Endothelial cell (in vitro differentiated cells): ENCODE data around the gene CAV1. TPM values are rescaled to one million over a fixed set of nuclear protein-coding genes. Genes with fewer than 3 reads are reported as not detected.

Experiments used
- DNase-seq: peaks from one replicate; pipeline ENCODE4 v3.0.0; 2021; ENCODE audit warnings: low spot score
- H3K27ac Mint-ChIP-seq: one replicate; pipeline ENCODE4 v1.8.0; 2021; ENCODE audit warnings: mixed read lengths, inconsistent platforms; ENCODE audit not compliant: unreplicated experiment
- H3K27me3 Mint-ChIP-seq: one replicate; pipeline ENCODE4 v1.8.0; 2021; ENCODE audit warnings: mild to moderate bottlenecking, moderate library complexity, mixed read lengths, inconsistent platforms; ENCODE audit not compliant: unreplicated experiment
- H3K36me3 Mint-ChIP-seq: one replicate; pipeline ENCODE4 v1.8.0; 2021; ENCODE audit warnings: mild to moderate bottlenecking, low read depth, mixed read lengths, inconsistent platforms; ENCODE audit not compliant: unreplicated experiment
- H3K4me1 Mint-ChIP-seq: one replicate; pipeline ENCODE4 v1.8.0; 2021; ENCODE audit warnings: mild to moderate bottlenecking, mixed read lengths, inconsistent platforms; ENCODE audit not compliant: unreplicated experiment
- H3K4me3 Mint-ChIP-seq: one replicate; pipeline ENCODE4 v1.8.0; 2021; ENCODE audit warnings: mild to moderate bottlenecking, mixed read lengths, inconsistent platforms; ENCODE audit not compliant: unreplicated experiment
- H3K9me3 Mint-ChIP-seq: one replicate; pipeline ENCODE4 v1.8.0; 2021; ENCODE audit warnings: mixed read lengths, inconsistent platforms; ENCODE audit not compliant: unreplicated experiment
- CTCF ChIP-seq: fragments of 200-600 bp; sonication (generic); IDR thresholded peaks from one replicate; pipeline ENCODE4 v1.5.0; 2021; ENCODE audit warnings: antibody characterized with exemption; ENCODE audit not compliant: unreplicated experiment
- total RNA-seq: library from RNA; stranded (reverse); fragmentation: NEBNext Ultra II Directional; extraction: Animal tissue kit (Norgen Biotek cat#: 25700); gene quantifications from one replicate; pipeline ENCODE4 v1.2.1, GENCODE V29; 2021; ENCODE audit not compliant: unreplicated experiment

CAV1 gene
- total RNA-seq, 1 donor from 2014 or later, result 48.2 TPM

DNA sequence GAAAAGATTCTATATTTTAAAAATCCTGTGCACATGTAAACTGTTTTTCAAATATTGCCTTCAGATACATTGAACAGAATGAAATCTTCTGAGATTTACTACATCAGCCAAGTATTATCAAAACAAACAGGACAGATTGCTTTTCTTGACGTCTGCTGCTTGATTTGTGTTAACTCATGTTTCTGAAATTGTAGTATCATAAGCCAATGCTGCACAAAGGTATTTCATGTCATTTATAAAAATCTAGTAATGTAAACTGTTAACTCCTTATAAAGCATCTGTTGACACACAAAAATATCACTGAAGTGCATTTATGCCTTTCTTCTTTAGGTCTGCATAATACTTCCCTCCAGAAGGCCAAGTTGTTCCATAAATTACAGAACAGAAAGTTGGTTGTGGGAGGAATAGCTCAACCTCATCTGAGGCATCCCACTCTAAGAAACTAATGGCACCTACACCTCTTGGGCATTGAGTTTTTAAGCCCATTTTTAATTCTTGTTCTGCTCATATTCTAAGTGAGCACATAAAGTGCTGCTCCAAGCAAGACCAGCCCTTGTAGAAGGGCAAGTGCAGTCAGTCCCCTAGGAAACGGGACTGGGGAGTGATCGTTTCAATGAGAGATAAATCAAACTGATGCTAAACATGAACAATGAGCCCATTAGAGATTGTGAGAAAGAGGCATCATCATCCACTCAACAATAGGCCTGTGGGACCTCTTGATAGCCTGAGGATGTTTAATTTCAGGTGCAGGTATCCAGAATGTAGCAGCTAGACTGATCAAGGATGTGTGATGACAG, 28.5 kb downstream of the CAV1 start:
- no peaks in the 10 kb centered on the region for H3K36me3 Mint-ChIP-seq
- H3K9me3 Mint-ChIP-seq, result no peaks in the 10 kb centered on the region
- no peak overlapping the region for H3K27ac Mint-ChIP-seq
- peaks cover 2% of the 10 kb centered on the region for H3K27me3 Mint-ChIP-seq
- H3K4me1 Mint-ChIP-seq, result no peaks in the 10 kb centered on the region
- H3K4me3 Mint-ChIP-seq, result no peak overlapping the region
- DNase-seq, result no peak
- TF ChIP-seq CTCF, result no peak

DNA sequence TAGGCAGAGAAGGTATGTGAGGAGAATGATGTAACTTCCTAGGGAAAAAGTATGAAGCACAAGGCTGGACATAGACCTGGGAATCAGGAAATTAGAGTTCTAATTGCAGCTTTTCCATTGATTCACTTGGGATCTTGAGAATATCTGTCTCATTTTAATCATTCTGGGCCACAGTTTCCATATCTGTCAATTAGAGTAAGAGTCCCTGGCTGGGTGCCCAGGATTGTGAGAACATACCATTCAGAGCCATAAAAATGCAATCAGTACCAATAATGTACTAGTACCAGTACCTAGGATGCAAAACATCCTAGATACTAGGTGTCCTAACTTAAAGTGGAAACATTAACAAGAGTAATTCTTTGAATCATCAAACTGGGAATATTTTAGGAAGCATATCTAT, 29.6 kb downstream of the CAV1 start:
- Mint-ChIP-seq H3K9me3 (no peaks in the 10 kb centered on the region), H3K4me3 (no peak overlapping the region), H3K36me3 (no peaks in the 10 kb centered on the region), H3K27ac (no peak overlapping the region), H3K4me1 (no peaks in the 10 kb centered on the region), H3K27me3 (peaks cover 2% of the 10 kb centered on the region)
- TF ChIP-seq CTCF, result no peak
- no peak for DNase-seq

GRCh38 chr7:116554911-116555310, 30.1 kb downstream of the CAV1 start:
- H3K4me3 Mint-ChIP-seq, result no peak overlapping the region
- H3K4me1 Mint-ChIP-seq, result no peaks in the 10 kb centered on the region
- no peak for TF ChIP-seq CTCF
- no peaks in the 10 kb centered on the region for H3K36me3 Mint-ChIP-seq
- H3K9me3 Mint-ChIP-seq, result no peaks in the 10 kb centered on the region
- H3K27me3 Mint-ChIP-seq, result peaks cover 2% of the 10 kb centered on the region
- no peak for DNase-seq
- no peak overlapping the region for H3K27ac Mint-ChIP-seq

GRCh38 chr7:116557066-116557585, 32.3 kb downstream of the CAV1 start:
- DNase-seq, result no peak
- Mint-ChIP-seq H3K9me3 (no peaks in the 10 kb centered on the region), H3K27ac (no peak overlapping the region), H3K4me1 (no peaks in the 10 kb centered on the region), H3K4me3 (no peak overlapping the region), H3K27me3 (peaks cover 4% of the 10 kb centered on the region), H3K36me3 (no peaks in the 10 kb centered on the region)
- TF ChIP-seq CTCF, result no peak

DNA sequence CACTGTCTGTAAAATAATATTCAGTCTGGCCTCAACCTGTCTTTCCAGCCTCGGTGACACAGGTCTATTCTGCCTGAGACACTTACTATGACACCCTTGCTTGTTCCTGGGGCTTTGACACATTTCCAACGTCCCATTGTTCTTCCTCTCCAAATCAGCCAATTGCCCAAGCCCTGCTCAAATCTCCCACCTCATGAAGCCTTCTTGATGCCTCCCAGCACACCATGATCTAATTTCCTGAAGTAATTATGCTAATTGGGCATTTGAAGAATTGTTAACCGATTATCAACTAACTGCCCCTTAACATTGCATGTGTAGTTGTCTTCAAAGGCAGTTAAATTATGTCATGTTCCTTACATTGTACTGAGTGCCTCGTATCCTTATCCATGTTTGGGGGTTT, 33.1 kb downstream of the CAV1 start:
- H3K27ac Mint-ChIP-seq, result no peak overlapping the region
- no peak for TF ChIP-seq CTCF
- no peaks in the 10 kb centered on the region for H3K4me1 Mint-ChIP-seq
- H3K9me3 Mint-ChIP-seq, result no peaks in the 10 kb centered on the region
- no peaks in the 10 kb centered on the region for H3K36me3 Mint-ChIP-seq
- H3K4me3 Mint-ChIP-seq, result no peak overlapping the region
- DNase-seq, result no peak
- H3K27me3 Mint-ChIP-seq, result peaks cover 4% of the 10 kb centered on the region
